ENCODE results near the gene PDCL3. TPM values are rescaled to one million over a fixed set of nuclear protein-coding genes. Genes with fewer than 3 reads are reported as not detected.

Gene PDCL3
- total RNA-seq, 1 experiment from 2014 or later: 36.4 TPM

- no peak for DNase-seq (ENCODE audit: low read depth)
Measured at GRCh38 chr2:100560216-100560830, 2.5 kb upstream of the PDCL3 start.

GRCh38 chr2:100561191-100561590 is 1.6 kb upstream of the PDCL3 start:
- no peak for DNase-seq (ENCODE audit: low read depth)

- DNase-seq (ENCODE audit: low read depth): no peak
Measured at GRCh38 chr2:100563407-100564247, 834 bp downstream of the PDCL3 start.

- no peak for DNase-seq (ENCODE audit: low read depth)
Measured at GRCh38 chr2:100568989-100569388, 6.2 kb downstream of the PDCL3 start.

GRCh38 chr2:100571668-100572067 is 8.9 kb downstream of the PDCL3 start:
- no peak for DNase-seq (ENCODE audit: low read depth)

- DNase-seq (ENCODE audit: low read depth): no peak
Measured at GRCh38 chr2:100577777-100578176, 15.0 kb downstream of the PDCL3 start.

GRCh38 chr2:100580367-100581276 is 17.8 kb downstream of the PDCL3 start:
- peak; percentile 74 for DNase-seq (ENCODE audit: low read depth)

GRCh38 chr2:100581277-100581612 is 18.5 kb downstream of the PDCL3 start:
- no peak for DNase-seq (ENCODE audit: low read depth)

GRCh38 chr2:100584816-100585215 is 22.0 kb downstream of the PDCL3 start:
- DNase-seq (ENCODE audit: low read depth): no peak

GRCh38 chr2:100588071-100588786 is 25.4 kb downstream of the PDCL3 start:
- peak; percentile 74 for DNase-seq (ENCODE audit: low read depth)

GRCh38 chr2:100589527-100589926 is 26.7 kb downstream of the PDCL3 start:
- DNase-seq (ENCODE audit: low read depth): no peak

- no peak for DNase-seq (ENCODE audit: low read depth)
Measured at GRCh38 chr2:100592226-100592625, 29.4 kb downstream of the PDCL3 start.

GRCh38 chr2:100596465-100596864 is 33.7 kb downstream of the PDCL3 start:
- no peak for DNase-seq (ENCODE audit: low read depth)

GRCh38 chr2:100599566-100599965 is 36.8 kb downstream of the PDCL3 start:
- DNase-seq (ENCODE audit: low read depth): peak; percentile 20

GRCh38 chr2:100601661-100602060 is 38.9 kb downstream of the PDCL3 start:
- no peak for DNase-seq (ENCODE audit: low read depth)

GRCh38 chr2:100603414-100603813 is 40.6 kb downstream of the PDCL3 start:
- no peak for DNase-seq (ENCODE audit: low read depth)

GRCh38 chr2:100603948-100604633 is 41.3 kb downstream of the PDCL3 start:
- peak; percentile 36 for DNase-seq (ENCODE audit: low read depth)

GRCh38 chr2:100606332-100606725 is 43.5 kb downstream of the PDCL3 start:
- no peak for DNase-seq (ENCODE audit: low read depth)

- DNase-seq (ENCODE audit: low read depth): peak; percentile 48
Measured at GRCh38 chr2:100606726-100607343, 44.0 kb downstream of the PDCL3 start.

- DNase-seq (ENCODE audit: low read depth): peak; percentile 75
Measured at GRCh38 chr2:100610381-100610831, 47.6 kb downstream of the PDCL3 start.

Measured in HT1080 (cell line).